MM.1S (cell line): ENCODE results near the gene DIP2C.

Experiments
- EZH2 ChIP-seq: fragments of 300-600 bp; sonication (generic); optimal IDR thresholded peaks from 2 replicates; pipeline ENCODE3; 2017; ENCODE audit warnings: low read depth, mild to moderate bottlenecking, antibody characterized with exemption, low read length, mixed read lengths
- EZH2phosphoT487 ChIP-seq: fragments of 300-600 bp; sonication (generic); IDR thresholded peaks from 2 replicates; pipeline ENCODE4 v1.6.1; 2018; ENCODE audit warnings: antibody characterized with exemption, low read length
- TF ChIP-seq, protein P1 (sequence below): fragments of 300-600 bp; sonication (generic); IDR thresholded peaks from 2 replicates; pipeline ENCODE4 v1.5.1; 2016; ENCODE audit warnings: antibody characterized with exemption, low read length, mixed read lengths

- TF ChIP-seq, protein P1, sequence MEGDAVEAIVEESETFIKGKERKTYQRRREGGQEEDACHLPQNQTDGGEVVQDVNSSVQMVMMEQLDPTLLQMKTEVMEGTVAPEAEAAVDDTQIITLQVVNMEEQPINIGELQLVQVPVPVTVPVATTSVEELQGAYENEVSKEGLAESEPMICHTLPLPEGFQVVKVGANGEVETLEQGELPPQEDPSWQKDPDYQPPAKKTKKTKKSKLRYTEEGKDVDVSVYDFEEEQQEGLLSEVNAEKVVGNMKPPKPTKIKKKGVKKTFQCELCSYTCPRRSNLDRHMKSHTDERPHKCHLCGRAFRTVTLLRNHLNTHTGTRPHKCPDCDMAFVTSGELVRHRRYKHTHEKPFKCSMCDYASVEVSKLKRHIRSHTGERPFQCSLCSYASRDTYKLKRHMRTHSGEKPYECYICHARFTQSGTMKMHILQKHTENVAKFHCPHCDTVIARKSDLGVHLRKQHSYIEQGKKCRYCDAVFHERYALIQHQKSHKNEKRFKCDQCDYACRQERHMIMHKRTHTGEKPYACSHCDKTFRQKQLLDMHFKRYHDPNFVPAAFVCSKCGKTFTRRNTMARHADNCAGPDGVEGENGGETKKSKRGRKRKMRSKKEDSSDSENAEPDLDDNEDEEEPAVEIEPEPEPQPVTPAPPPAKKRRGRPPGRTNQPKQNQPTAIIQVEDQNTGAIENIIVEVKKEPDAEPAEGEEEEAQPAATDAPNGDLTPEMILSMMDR, result no peak
- no peak for TF ChIP-seq EZH2
- no peak for TF ChIP-seq EZH2phosphoT487
Observed at GRCh38 chr10:490256-490655, 199.2 kb downstream of the DIP2C start.
